K562 (cell line): ENCODE measurements around the gene TAAR9. TPM values are rescaled to one million over a fixed set of nuclear protein-coding genes. Genes with fewer than 3 reads are reported as not detected.

Experiments used
- ATAC-seq: fragments of 200-7000 bp; cut with Tn5 transposase; 3 replicates; pipeline ENCODE4 v1.9.1; 2020; ENCODE audit warnings: moderate library complexity
- BruUV-seq: library from RNA; stranded (reverse); fragments of 400-500 nt; replicated peaks from 2 replicates; lab custom pipeline; 2021; lab: Mats Ljungman, UMichigan
- CTCF ChIA-PET: fragments of 300-600 bp; formaldehyde crosslinking; extraction: SDS; loops from one replicate; lab custom pipeline; 2021; ENCODE audit warnings: low intra/inter-chr PET ratio; lab: Yijun Ruan, JAX
- POLR2A ChIA-PET: fragments of 300-600, 350-650 bp; sonication (Branson Sonifier 250); formaldehyde crosslinking; extraction: SDS; loops from one replicate; lab custom pipeline; 2021; ENCODE audit warnings: antibody characterized with exemption, inconsistent platforms; lab: Yijun Ruan, JAX
- DNase-seq, 4 experiments: peaks; one replicate each; pipeline versions ENCODE4 v3.0.0 to v3.0.0-alpha.2; 2011 to 2018; ENCODE audit warnings: low spot score in 3 of 4, mixed read lengths in 3 of 4; ENCODE audit errors: extremely low read depth in 1 of 4
- FAIRE-seq: peaks from 2 replicates; lab custom pipeline; 2011; peaks lifted over from hg19 to GRCh38; lab: Jason Lieb, UNC
- H2AFZ ChIP-seq: 2 replicates; pipeline ENCODE4 v1.6.0; 2011; ENCODE audit warnings: low read depth, low read length, control low read depth, inconsistent platforms
- H3K27ac ChIP-seq: fragments of 200-600 bp; 3 replicates; pipeline ENCODE4 v1.8.0; 2011; ENCODE audit warnings: low read depth, mild to moderate bottlenecking, control low read depth, inconsistent platforms, low read length, moderate library complexity, mixed read lengths; ENCODE audit errors: extremely low read depth
- H3K27me3 ChIP-seq, 2 experiments: fragments of 300-600 bp in 1 of 2; 2 replicates in 1 of 2; 3 replicates in 1 of 2; pipeline versions ENCODE4 v1.6.0 to v1.8.0; 2011; ENCODE audit warnings: inconsistent platforms in 2 of 2, low read length in 2 of 2, mild to moderate bottlenecking in 1 of 2, mixed read lengths in 1 of 2, moderate library complexity in 1 of 2; ENCODE audit not compliant: control insufficient read depth in 2 of 2, insufficient read depth in 2 of 2
- H3K36me3 ChIP-seq: fragments of 300-600 bp; 3 replicates; pipeline ENCODE4 v1.8.0; 2011; ENCODE audit warnings: mild to moderate bottlenecking, low read length, inconsistent platforms; ENCODE audit not compliant: control insufficient read depth, insufficient read depth
- H3K4me1 ChIP-seq, 2 experiments: fragments of 200-600 bp in 1 of 2; replicated peaks in 1 of 2; 2 replicates in 1 of 2; 3 replicates in 1 of 2; pipeline versions ENCODE4 v1.5.1 to v1.8.0; 2011; ENCODE audit warnings: inconsistent platforms in 2 of 2, low read length in 2 of 2, mild to moderate bottlenecking in 1 of 2, mixed read lengths in 1 of 2, moderate library complexity in 1 of 2; ENCODE audit not compliant: control insufficient read depth in 2 of 2, insufficient read depth in 2 of 2
- H3K4me2 ChIP-seq: 2 replicates; pipeline ENCODE4 v1.6.1; 2011; ENCODE audit warnings: low read length, control low read depth, inconsistent platforms, mixed read lengths; ENCODE audit not compliant: insufficient read depth
- H3K4me3 ChIP-seq: fragments of 200-600 bp; sonication (generic), shearing (Covaris generic); 2 replicates; pipeline ENCODE4 v1.5.1; 2016; ENCODE audit warnings: control low read depth, inconsistent platforms
- H3K79me2 ChIP-seq: fragments of 200-600 bp; 3 replicates; pipeline ENCODE4 v1.8.0; 2011; ENCODE audit warnings: low read length, inconsistent platforms; ENCODE audit not compliant: control insufficient read depth, insufficient read depth
- H3K9ac ChIP-seq, 2 experiments: 2 replicates each; pipeline versions ENCODE4 v1.6.0 to v1.6.1; 2011; ENCODE audit warnings: low read depth in 2 of 2, low read length in 2 of 2, control low read depth in 1 of 2, inconsistent platforms in 1 of 2, mild to moderate bottlenecking in 1 of 2, mixed read lengths in 1 of 2; ENCODE audit not compliant: insufficient read depth in 1 of 2
- H3K9me1 ChIP-seq: one replicate; pipeline ENCODE4 v1.6.0; 2011; ENCODE audit warnings: inconsistent platforms, mild to moderate bottlenecking, low read length, moderate library complexity; ENCODE audit not compliant: control insufficient read depth, insufficient read depth
- H3K9me3 ChIP-seq: replicated peaks from 2 replicates; pipeline ENCODE4 v1.5.1; 2011; ENCODE audit warnings: low read depth, low read length, inconsistent platforms; ENCODE audit not compliant: control insufficient read depth, insufficient read depth
- H4K20me1 ChIP-seq: replicated peaks from 2 replicates; pipeline ENCODE4 v1.6.1; 2011; ENCODE audit warnings: low read length, inconsistent platforms, mixed read lengths; ENCODE audit not compliant: control insufficient read depth, insufficient read depth
- ARID4B ChIP-seq: sonication (generic); formaldehyde crosslinking; IDR thresholded peaks from 2 replicates; pipeline ENCODE4 v1.8.0; 2022; ENCODE audit warnings: mild to moderate bottlenecking, missing genetic modification reagents
- CAMTA2 ChIP-seq: fragments of 250-450 bp; sonication (Bioruptor Pico); conservative IDR thresholded peaks from 2 replicates; pipeline ENCODE4 v1.5.1; 2022
- KDM2B ChIP-seq: fragments of 250-450 bp; sonication (Bioruptor Pico); IDR thresholded peaks from 2 replicates; pipeline ENCODE4 v1.8.0; 2021; ENCODE audit warnings: mild to moderate bottlenecking, moderate library complexity
- MAZ ChIP-seq, 2 experiments: fragments of 450-650 bp in 1 of 2; sonication (generic) in 1 of 2; formaldehyde crosslinking; IDR thresholded peaks in 1 of 2; conservative IDR thresholded peaks in 1 of 2; 2 replicates each; pipeline versions ENCODE4 v1.4.0 to v1.5.0; 2020; ENCODE audit warnings: mild to moderate bottlenecking in 1 of 2, missing genetic modification reagents in 1 of 2
- OTX1 ChIP-seq: fragments of 450-650 bp; formaldehyde crosslinking; IDR thresholded peaks from 2 replicates; pipeline ENCODE4 v1.4.0; 2022; ENCODE audit warnings: mild to moderate bottlenecking
- RAD21 ChIP-seq, 2 experiments: fragments of 250-450 bp in 1 of 2; fragments of 450-650 bp in 1 of 2; sonication (Bioruptor Pico) in 1 of 2; formaldehyde crosslinking in 1 of 2; IDR thresholded peaks in 1 of 2; conservative IDR thresholded peaks in 1 of 2; 2 replicates each; pipeline versions ENCODE4 v1.4.0 to v1.8.0; 2020 to 2022; ENCODE audit warnings: mild to moderate bottlenecking in 2 of 2, moderate library complexity in 1 of 2
- RFX5 ChIP-seq: IDR thresholded peaks from 2 replicates; pipeline ENCODE4 v1.6.1; 2011; ENCODE audit warnings: low read depth, mild to moderate bottlenecking, improper control_type of control experiment, low read length
- SMC3 ChIP-seq: conservative IDR thresholded peaks from 2 replicates; pipeline ENCODE4 v1.6.1; 2011; ENCODE audit warnings: low read depth, low read length, improper control_type of control experiment; ENCODE audit not compliant: insufficient read depth
- SUPT5H ChIP-seq: fragments of 450-650 bp; IDR thresholded peaks from 2 replicates; pipeline ENCODE4 v1.6.1; 2016
- TAF1 ChIP-seq: IDR thresholded peaks from 2 replicates; pipeline ENCODE4 v1.6.1; 2011; ENCODE audit warnings: mild to moderate bottlenecking, low read length, moderate library complexity; ENCODE audit not compliant: insufficient read depth, control insufficient read depth, severe bottlenecking; ENCODE audit errors: extremely low read depth
- XRCC4 ChIP-seq: IDR thresholded peaks from one replicate; pipeline ENCODE4 v1.6.1; 2011; ENCODE audit not compliant: insufficient read depth, insufficient read length; ENCODE audit errors: extremely low read depth
- ZNF184 ChIP-seq: sonication (generic); formaldehyde crosslinking; IDR thresholded peaks from 2 replicates; pipeline ENCODE4 v1.5.0; 2020; ENCODE audit warnings: missing genetic modification reagents
- ZNF384 ChIP-seq: IDR thresholded peaks from 2 replicates; pipeline ENCODE4 v1.6.1; 2012; ENCODE audit warnings: low read depth, low read length, improper control_type of control experiment
- WGBS: fragments of 100-300 bp; shearing (Covaris generic); methylation state at CpG from one replicate; pipeline ENCODE4 v1.1.6; 2016; ENCODE audit warnings: low coverage, mixed read lengths; ENCODE audit not compliant: insufficient coverage; ENCODE audit errors: missing lambda C conversion rate; 5-methylcytosine and 5-hydroxymethylcytosine counted together
- in situ Hi-C: fragments of 300-500 bp; cut with MboI; formaldehyde crosslinking; loops from 4 replicates; pipeline ENCODE4 v1.15.0; 2018; ENCODE audit warnings: inconsistent platforms, mixed read lengths
- intact Hi-C: fragments of 100-400 bp; cut with micrococcal nuclease; formaldehyde crosslinking; loops from 2 replicates; pipeline ENCODE4 v1.14.2; 2022
- polyA plus RNA-seq, 8 experiments: library from polyadenylated mRNA; depleted of rRNA in 4 of 8; stranded (reverse) in 5 of 8; unstranded in 3 of 8; fragments of >200 nt; fragmentation: Nextera tagmentation in 2 of 8; fragmentation: Illumina TruSeq in 1 of 8; extraction: Ambion mirVana in 2 of 8; extraction: Trizol in 1 of 8; gene quantifications; 2 replicates each; pipeline versions ENCODE4 v1.2.1 to v1.2.3, GENCODE V29; 2011 to 2014; ENCODE audit warnings: inconsistent platforms in 1 of 8, missing spikeins in 1 of 8
- total RNA-seq, 7 experiments: library from RNA; depleted of rRNA in 6 of 7; stranded (reverse); fragments of >200 nt in 6 of 7; fragmentation: Illumina TruSeq in 2 of 7; extraction: Trizol in 2 of 7; gene quantifications; 2 replicates each; pipeline versions ENCODE4 v1.2.1 to v1.2.3, GENCODE V29; 2011 to 2021; ENCODE audit warnings: low replicate concordance in 1 of 7
- TF ChIP-seq, protein P1 (sequence below): fragments of 250-450 bp; sonication (Bioruptor Pico); IDR thresholded peaks from 2 replicates; pipeline ENCODE4 v1.8.0; 2022; ENCODE audit warnings: inconsistent platforms, mild to moderate bottlenecking, moderate library complexity, borderline replicate concordance

Gene TAAR9
- total and polyA plus RNA-seq, 9 of the 15 experiments (the other 6 are each of a cell fraction or from before 2014, with no cell fraction given), result not detected

DNA sequence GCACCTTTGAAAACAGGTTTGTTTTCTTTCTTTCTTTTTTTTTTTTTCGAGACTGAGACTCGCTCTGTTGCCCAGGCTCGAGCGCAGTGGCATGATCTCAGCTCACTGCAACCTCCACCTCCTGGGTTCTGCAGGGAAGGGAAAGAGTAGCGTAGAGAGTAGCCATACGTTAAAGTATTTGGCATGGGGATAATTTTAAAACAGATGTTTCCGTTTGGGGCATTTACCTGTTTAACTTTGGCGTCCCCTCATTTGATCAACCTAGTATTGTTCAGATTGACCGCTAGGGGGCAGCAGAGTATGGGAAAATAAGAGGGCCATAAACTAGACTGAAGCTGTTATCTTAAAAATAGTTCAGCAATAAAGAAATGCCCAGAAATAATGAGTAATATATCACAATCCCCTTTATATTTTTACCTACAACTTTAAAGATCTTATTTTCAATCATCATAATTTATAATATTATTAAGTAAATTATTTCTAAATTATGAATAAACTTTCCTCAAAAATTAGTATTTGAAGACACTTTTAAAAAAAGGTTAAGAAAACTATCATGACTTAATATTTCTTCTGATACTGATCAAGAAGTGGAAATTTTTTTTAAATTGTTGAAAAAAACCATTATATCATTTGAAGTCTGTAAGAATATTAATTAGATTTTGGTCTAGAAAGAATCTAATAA lies 7.6 kb upstream of the TAAR9 start:
- H3K36me3 ChIP-seq, result no peaks in the 10 kb centered on the region
- H3K4me2 ChIP-seq, result no peak overlapping the region
- FAIRE-seq (peak; percentile 87), DNase-seq (peak; percentile 29 to 81 (median 55)), ATAC-seq (peak; percentile 95)
- H3K79me2 ChIP-seq, result no peaks in the 10 kb centered on the region
- no peak overlapping the region; a peak in 1 of 4 replicates for H3K9ac ChIP-seq
- H3K4me3 ChIP-seq, result no peak overlapping the region
- H4K20me1 ChIP-seq, result no peaks in the 10 kb centered on the region
- no TSS peak for BruUV-seq
- intact Hi-C loops, result loop anchor here (1.0 to 5.0 kb wide), 6 partner anchors 137 to 1022 kb away; partner anchors contain the start of gene VNN1
- no peaks in the 10 kb centered on the region for H3K9me1 ChIP-seq
- no peaks in the 10 kb centered on the region for H3K9me3 ChIP-seq
- ChIA-PET POLR2A (no interaction called here), CTCF (interaction anchor here (0.6 to 2.0 kb wide), 3 partner anchors 11 to 249 kb away, joined by 3 to 13 read pairs (median 8); no protein-coding TSS in a partner anchor)
- in situ Hi-C loops, result loop anchor here (25.0 kb wide), 2 partner anchors 232 to 1007 kb away; partner anchors contain the start of gene VNN2
- H3K27me3 ChIP-seq, result peaks cover 7 to 9% of the 10 kb centered on the region in 2 experiments; a peak in 3 of 5 replicates
- WGBS, result 33% methylated on average over 8 of the region's 9 CpGs
- H3K4me1 ChIP-seq, result no peaks in the 10 kb centered on the region; a peak in 1 of 5 replicates
- no peak overlapping the region for H2AFZ ChIP-seq
- H3K27ac ChIP-seq, result no peak overlapping the region
- TF ChIP-seq CAMTA2 (CRISPR knock-in tag), result no peak
- no peak for TF ChIP-seq MAZ (CRISPR knock-in tag; conservative IDR thresholded peaks at IDR 0.05 in 1 of 2, IDR thresholded peaks at IDR 0.05 in 1 of 2)
- TF ChIP-seq ARID4B (CRISPR knock-in tag), result no peak
- peak; percentile 70 to 73 for TF ChIP-seq RAD21 (CRISPR knock-in tag; conservative IDR thresholded peaks at IDR 0.05 in 1 of 2, IDR thresholded peaks at IDR 0.05 in 1 of 2)
- peak; percentile 36; the same call in 1 of the 2 replicates for TF ChIP-seq SMC3
- no peak for TF ChIP-seq SUPT5H
- TF ChIP-seq XRCC4, result no peak
- TF ChIP-seq TAF1, result no peak
- no peak for TF ChIP-seq RFX5
- TF ChIP-seq ZNF384, result no peak
- TF ChIP-seq OTX1 (CRISPR knock-in tag), result no peak
- TF ChIP-seq, protein P1, sequence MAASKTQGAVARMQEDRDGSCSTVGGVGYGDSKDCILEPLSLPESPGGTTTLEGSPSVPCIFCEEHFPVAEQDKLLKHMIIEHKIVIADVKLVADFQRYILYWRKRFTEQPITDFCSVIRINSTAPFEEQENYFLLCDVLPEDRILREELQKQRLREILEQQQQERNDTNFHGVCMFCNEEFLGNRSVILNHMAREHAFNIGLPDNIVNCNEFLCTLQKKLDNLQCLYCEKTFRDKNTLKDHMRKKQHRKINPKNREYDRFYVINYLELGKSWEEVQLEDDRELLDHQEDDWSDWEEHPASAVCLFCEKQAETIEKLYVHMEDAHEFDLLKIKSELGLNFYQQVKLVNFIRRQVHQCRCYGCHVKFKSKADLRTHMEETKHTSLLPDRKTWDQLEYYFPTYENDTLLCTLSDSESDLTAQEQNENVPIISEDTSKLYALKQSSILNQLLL, result no peak
- TF ChIP-seq KDM2B (CRISPR knock-in tag), result no peak
- TF ChIP-seq ZNF184, result no peak
